GM20000 (cell line): ENCODE data around the gene ARL2BP.
"Not testable (repeated sequence)": the region's sequence is repeated elsewhere in the genome, so short reads cannot be mapped to it uniquely, and the experiment has no call there.

Experiments used
- DNase-seq: peaks from one replicate; pipeline ENCODE4 v3.0.0; 2012; ENCODE audit warnings: low spot score
- TF ChIP-seq, protein P1 (sequence below): IDR thresholded peaks from 2 replicates; pipeline ENCODE4 v1.5.1; 2012; ENCODE audit warnings: mild to moderate bottlenecking, control low read depth; ENCODE audit errors: extremely low read depth, missing control alignments

The ARL2BP gene

DNA sequence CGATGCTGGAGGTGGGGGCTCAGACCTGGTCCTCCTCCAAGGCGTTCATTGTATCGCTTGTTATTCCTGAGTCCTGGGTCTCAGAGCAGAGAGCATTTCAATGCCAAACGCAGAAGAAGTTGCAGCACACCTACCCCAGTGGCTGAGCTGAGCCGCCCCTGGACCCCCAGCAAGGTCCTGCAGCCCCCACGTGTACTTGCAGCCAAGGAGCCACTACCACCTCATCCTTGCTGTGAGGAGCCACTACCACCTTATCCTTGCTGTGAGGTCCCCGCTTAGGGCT lies 25.9 kb downstream of the ARL2BP start:
- no peak for DNase-seq
- TF ChIP-seq, protein P1, sequence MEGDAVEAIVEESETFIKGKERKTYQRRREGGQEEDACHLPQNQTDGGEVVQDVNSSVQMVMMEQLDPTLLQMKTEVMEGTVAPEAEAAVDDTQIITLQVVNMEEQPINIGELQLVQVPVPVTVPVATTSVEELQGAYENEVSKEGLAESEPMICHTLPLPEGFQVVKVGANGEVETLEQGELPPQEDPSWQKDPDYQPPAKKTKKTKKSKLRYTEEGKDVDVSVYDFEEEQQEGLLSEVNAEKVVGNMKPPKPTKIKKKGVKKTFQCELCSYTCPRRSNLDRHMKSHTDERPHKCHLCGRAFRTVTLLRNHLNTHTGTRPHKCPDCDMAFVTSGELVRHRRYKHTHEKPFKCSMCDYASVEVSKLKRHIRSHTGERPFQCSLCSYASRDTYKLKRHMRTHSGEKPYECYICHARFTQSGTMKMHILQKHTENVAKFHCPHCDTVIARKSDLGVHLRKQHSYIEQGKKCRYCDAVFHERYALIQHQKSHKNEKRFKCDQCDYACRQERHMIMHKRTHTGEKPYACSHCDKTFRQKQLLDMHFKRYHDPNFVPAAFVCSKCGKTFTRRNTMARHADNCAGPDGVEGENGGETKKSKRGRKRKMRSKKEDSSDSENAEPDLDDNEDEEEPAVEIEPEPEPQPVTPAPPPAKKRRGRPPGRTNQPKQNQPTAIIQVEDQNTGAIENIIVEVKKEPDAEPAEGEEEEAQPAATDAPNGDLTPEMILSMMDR: no peak

- TF ChIP-seq, protein P1: no peak
- DNase-seq: peak; percentile 6
Measured at GRCh38 chr16:57271867-57272495, 26.9 kb downstream of the ARL2BP start.

- TF ChIP-seq, protein P1: no peak
- DNase-seq: no peak
Measured at GRCh38 chr16:57273359-57273758, 28.3 kb downstream of the ARL2BP start.

DNA sequence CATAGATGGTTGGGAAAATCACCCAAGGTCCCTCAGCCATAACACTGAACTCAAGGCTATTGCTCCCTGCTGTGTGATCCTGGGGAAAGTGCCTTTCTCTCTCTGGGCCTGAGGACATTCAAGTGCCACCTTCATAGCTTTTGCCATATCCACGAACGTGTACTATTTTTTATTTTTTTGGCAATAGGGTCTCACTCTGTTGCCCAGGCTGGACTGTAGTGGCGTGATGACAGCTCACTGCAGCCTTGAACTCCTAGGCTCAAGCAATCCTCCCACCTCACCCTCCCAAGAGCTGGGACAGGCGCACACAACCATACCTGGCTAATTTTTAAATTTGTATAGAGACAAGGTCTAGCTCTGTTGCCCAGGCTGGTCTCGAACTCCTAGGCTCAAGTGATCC lies 28.8 kb downstream of the ARL2BP start:
- TF ChIP-seq, protein P1: no peak
- no peak for DNase-seq

GRCh38 chr16:57275946-57276345 lies 30.9 kb downstream of the ARL2BP start:
- not testable (repeated sequence) for DNase-seq

DNA sequence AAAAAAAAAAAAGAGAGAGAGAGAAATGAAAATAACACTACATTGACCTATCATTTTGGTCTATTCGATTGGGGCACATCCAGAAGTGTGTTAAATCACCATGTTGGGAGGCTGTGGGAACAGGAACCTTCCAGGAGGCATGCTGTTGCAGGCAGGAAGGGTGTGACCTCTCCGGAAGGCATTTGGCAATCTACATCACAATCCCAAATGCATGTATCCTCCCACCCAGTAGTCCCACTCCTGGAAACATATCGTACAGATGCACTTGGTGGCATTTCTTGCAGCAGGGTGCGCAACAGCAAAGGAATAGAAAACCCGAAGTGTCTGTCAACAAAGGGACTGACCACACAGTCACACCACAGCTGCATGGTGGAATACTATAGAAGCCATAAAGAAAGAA lies 31.5 kb downstream of the ARL2BP start:
- no peak for DNase-seq
- TF ChIP-seq, protein P1: no peak

- DNase-seq: no peak
- TF ChIP-seq, protein P1: no peak
Measured at GRCh38 chr16:57277586-57277985, 32.5 kb downstream of the ARL2BP start.

DNA sequence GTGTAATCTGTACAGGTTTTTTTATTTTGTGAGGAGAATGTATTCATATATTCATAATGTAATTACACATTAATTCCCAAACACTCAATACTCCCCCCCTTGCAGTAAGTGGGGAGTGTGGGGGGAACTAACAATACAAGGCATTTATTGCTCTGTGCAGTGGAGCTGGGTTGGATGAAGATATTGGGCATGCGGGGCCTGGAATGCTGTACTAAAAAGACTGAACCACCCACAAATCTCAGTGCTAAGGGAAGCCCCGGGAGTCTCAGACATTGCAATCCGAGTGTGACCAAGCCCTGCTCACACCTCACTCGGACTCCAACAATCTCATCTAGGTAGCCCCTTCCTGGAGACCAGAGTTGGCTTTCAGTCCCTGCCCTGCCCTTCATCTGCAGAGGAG lies 33.4 kb downstream of the ARL2BP start:
- TF ChIP-seq, protein P1: no peak
- DNase-seq: no peak
